Smooth muscle cell (in vitro differentiated cells): Measurements from ENCODE around the gene RAP1GAP2. TPM values are rescaled to one million over a fixed set of nuclear protein-coding genes. Genes with fewer than 3 reads are reported as not detected.
A peak's percentile ranks its signal among the peaks of the same experiment; 100 is the strongest.

Experiments
- DNase-seq: peaks from one replicate; lab custom pipeline; 2025; ENCODE audit not compliant: unreplicated experiment; lab: John Stamatoyannopoulos, UW
- H2AFZ ChIP-seq: fragments of 200-600 bp; sonication (generic); 2 replicates; pipeline ENCODE4 v1.6.0; 2016; ENCODE audit warnings: antibody characterized with exemption, low read depth, mild to moderate bottlenecking
- H3F3A ChIP-seq: fragments of 200-600 bp; sonication (generic); 2 replicates; pipeline ENCODE4 v1.6.0; 2017; ENCODE audit warnings: antibody characterized with exemption, low read depth
- H3K27ac ChIP-seq: fragments of 200-600 bp; sonication (generic); 2 replicates; pipeline ENCODE4 v1.5.1; 2016; ENCODE audit warnings: low read depth, mild to moderate bottlenecking
- H3K27me3 ChIP-seq: fragments of 200-600 bp; sonication (generic); 2 replicates; pipeline ENCODE4 v1.6.1; 2016; ENCODE audit warnings: low read depth, mild to moderate bottlenecking
- H3K36me3 ChIP-seq: fragments of 200-600 bp; sonication (generic); 2 replicates; pipeline ENCODE4 v1.5.1; 2016; ENCODE audit warnings: low read depth
- H3K4me1 ChIP-seq: fragments of 200-600 bp; sonication (generic); 2 replicates; pipeline ENCODE4 v1.5.1; 2016; ENCODE audit warnings: low read depth
- H3K4me2 ChIP-seq: fragments of 200-600 bp; sonication (generic); 2 replicates; pipeline ENCODE4 v1.6.0; 2016; ENCODE audit warnings: mild to moderate bottlenecking
- H3K4me3 ChIP-seq: fragments of 200-600 bp; sonication (generic); 2 replicates; pipeline ENCODE4 v1.5.1; 2016; ENCODE audit warnings: mild to moderate bottlenecking
- H3K79me2 ChIP-seq: fragments of 200-600 bp; sonication (generic); 2 replicates; pipeline ENCODE4 v1.6.0; 2016; ENCODE audit warnings: low read depth, mild to moderate bottlenecking
- H3K9ac ChIP-seq: fragments of 200-600 bp; sonication (generic); 2 replicates; pipeline ENCODE4 v1.6.0; 2016; ENCODE audit warnings: low read depth
- H3K9me3 ChIP-seq: fragments of 200-600 bp; sonication (generic); replicated peaks from 2 replicates; pipeline ENCODE4 v1.5.1; 2016; ENCODE audit warnings: low read depth
- H4K20me1 ChIP-seq: fragments of 200-600 bp; sonication (generic); 2 replicates; pipeline ENCODE4 v1.6.0; 2016; ENCODE audit warnings: low read depth
- CTCF ChIP-seq: fragments of 200-600 bp; sonication (generic); IDR thresholded peaks from 2 replicates; pipeline ENCODE4 v1.5.1; 2017; ENCODE audit warnings: borderline replicate concordance, mild to moderate bottlenecking, antibody characterized with exemption; ENCODE audit not compliant: insufficient read depth, poor library complexity, severe bottlenecking
- WGBS: methylation state at CpG from one replicate; pipeline ENCODE4 v1.1.7; 2016; ENCODE audit warnings: low lambda C conversion rate; 5-methylcytosine and 5-hydroxymethylcytosine counted together
- polyA plus RNA-seq: library from polyadenylated mRNA; unstranded; fragments of >200 nt; fragmentation: Nextera tagmentation; extraction: Ambion mirVana; gene quantifications from 2 replicates; pipeline ENCODE4 v1.2.1, GENCODE V29; 2016
- total RNA-seq: library from RNA; depleted of rRNA; stranded (reverse); fragments of >200 nt; gene quantifications from 2 replicates; pipeline ENCODE4 v1.2.3, GENCODE V29; 2014

The RAP1GAP2 gene
- total and polyA plus RNA-seq, 2 experiments from 2014 or later, result 0.31 to 0.99 TPM

- H3K27ac ChIP-seq, result no peak overlapping the region
- H3K79me2 ChIP-seq, result no peaks in the 10 kb centered on the region
- H3K4me1 ChIP-seq, result no peaks in the 10 kb centered on the region
- H3K4me2 ChIP-seq, result no peak overlapping the region
- no peaks in the 10 kb centered on the region for H4K20me1 ChIP-seq
- H3K4me3 ChIP-seq, result no peak overlapping the region
- H2AFZ ChIP-seq, result no peak overlapping the region
- no peaks in the 10 kb centered on the region for H3K27me3 ChIP-seq
- no peaks in the 10 kb centered on the region for H3K36me3 ChIP-seq
- no peaks in the 10 kb centered on the region for H3K9me3 ChIP-seq
- H3K9ac ChIP-seq, result no peak overlapping the region
- 87% methylated on average over 12 of the region's 12 CpGs for WGBS
- DNase-seq, result no peak
- TF ChIP-seq CTCF, result no peak
- no peaks in the 10 kb centered on the region for H3F3A ChIP-seq
Observed at GRCh38 chr17:2957631-2958286, 161.5 kb downstream of the RAP1GAP2 start.

- no peak for DNase-seq
- no peak for TF ChIP-seq CTCF
Observed at GRCh38 chr17:2958706-2959222, 162.5 kb downstream of the RAP1GAP2 start.

DNA sequence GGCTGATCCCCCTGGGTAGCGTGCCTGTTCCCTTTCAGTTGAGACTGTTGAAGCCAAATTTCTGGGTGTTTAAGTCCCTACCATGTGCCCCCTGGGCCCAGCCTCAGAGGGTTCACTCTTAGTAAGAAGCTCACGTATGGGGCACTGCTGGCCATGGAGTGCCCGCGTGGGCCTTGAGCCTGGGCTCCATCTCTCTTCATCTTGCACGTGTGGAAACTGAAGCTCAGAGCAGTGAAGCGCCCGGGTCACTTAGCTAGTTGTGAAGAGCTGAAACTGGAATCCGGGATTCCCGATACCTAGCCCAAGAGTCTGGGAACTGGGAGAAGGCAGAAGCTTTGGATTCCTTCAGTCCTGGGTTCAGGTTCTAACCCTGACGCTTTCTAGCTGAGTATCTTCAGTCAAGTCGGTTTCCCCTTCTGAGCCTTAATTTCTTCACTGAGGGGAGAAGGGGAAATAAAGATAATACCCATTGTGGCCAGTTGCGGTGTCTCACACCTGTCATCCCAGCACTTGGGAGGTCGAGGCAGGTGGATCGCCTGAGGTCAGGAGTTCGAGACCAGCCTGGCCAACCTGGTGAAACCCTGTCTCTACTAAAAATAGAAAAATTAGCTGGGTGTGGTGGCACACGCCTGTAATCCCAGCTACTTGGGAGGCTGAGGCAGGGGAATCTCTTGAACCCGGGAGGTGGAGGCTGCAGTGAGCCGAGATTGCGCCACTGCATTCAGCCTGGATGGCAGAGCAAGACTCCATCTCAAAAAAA is 163.3 kb downstream of the RAP1GAP2 start:
- no peaks in the 10 kb centered on the region for H3K36me3 ChIP-seq
- H3K9ac ChIP-seq, result no peak overlapping the region
- H3K27ac ChIP-seq, result no peak overlapping the region

More at GRCh38 chr17:2958706-2959222, 162.5 kb downstream of the RAP1GAP2 start:
- Histone ChIP-seq H2AFZ (no peak overlapping the region), H3K4me2 (no peak overlapping the region), H3K4me1 (no peaks in the 10 kb centered on the region), H4K20me1 (no peaks in the 10 kb centered on the region), H3K36me3 (no peaks in the 10 kb centered on the region), H3K9me3 (no peaks in the 10 kb centered on the region), H3K27ac (no peak overlapping the region), H3K4me3 (no peak overlapping the region), H3K27me3 (no peaks in the 10 kb centered on the region), H3F3A (no peaks in the 10 kb centered on the region), H3K79me2 (no peaks in the 10 kb centered on the region), H3K9ac (no peak overlapping the region)
- WGBS, result 98% methylated on average over 10 of the region's 10 CpGs

More for the DNA sequence above, 163.3 kb downstream of the RAP1GAP2 start:
- Histone ChIP-seq H3K4me3 (no peak overlapping the region), H3F3A (no peaks in the 10 kb centered on the region), H4K20me1 (no peaks in the 10 kb centered on the region), H3K79me2 (no peaks in the 10 kb centered on the region), H3K4me1 (no peaks in the 10 kb centered on the region), H3K4me2 (peak overlapping the region; percentile 1), H3K27me3 (no peaks in the 10 kb centered on the region), H3K9me3 (no peaks in the 10 kb centered on the region), H2AFZ (no peak overlapping the region)
- TF ChIP-seq CTCF, result no peak
- DNase-seq, result no peak
- 92% methylated on average over 18 of the region's 19 CpGs for WGBS
